KMS-11 (cell line): ENCODE data around the gene DNAJB6.
A peak's percentile ranks its signal among the peaks of the same experiment; 100 is the strongest.

ENCODE experiments used
- H2AFZ ChIP-seq: fragments of 200-600 bp; sonication (generic); 2 replicates; pipeline ENCODE4 v1.6.1; 2016; ENCODE audit warnings: antibody characterized with exemption, mixed run types, low read depth
- H3K27ac ChIP-seq: fragments of 200-600 bp; sonication (generic); 2 replicates; pipeline ENCODE4 v1.6.1; 2016; ENCODE audit warnings: mild to moderate bottlenecking, mixed run types
- H3K27me3 ChIP-seq: fragments of 200-600 bp; sonication (generic); 2 replicates; pipeline ENCODE4 v1.6.1; 2017; ENCODE audit warnings: mild to moderate bottlenecking, low read depth, mixed run types, moderate library complexity; ENCODE audit not compliant: insufficient read depth
- H3K36me3 ChIP-seq: fragments of 200-600 bp; sonication (generic); 2 replicates; pipeline ENCODE4 v1.6.1; 2017; ENCODE audit warnings: mild to moderate bottlenecking, mixed run types; ENCODE audit not compliant: insufficient read depth
- H3K4me1 ChIP-seq: fragments of 200-600 bp; sonication (generic); 2 replicates; pipeline ENCODE4 v1.6.1; 2016; ENCODE audit warnings: mild to moderate bottlenecking, low read depth, mixed run types; ENCODE audit not compliant: poor library complexity, severe bottlenecking
- H3K4me2 ChIP-seq: fragments of 200-600 bp; sonication (generic); 2 replicates; pipeline ENCODE4 v1.7.0; 2016; ENCODE audit warnings: mild to moderate bottlenecking, mixed run types
- H3K4me3 ChIP-seq: fragments of 200-600 bp; sonication (generic); IDR thresholded peaks from 2 replicates; pipeline ENCODE4 v1.6.1; 2017; ENCODE audit warnings: low read depth, low read length, mixed read lengths; ENCODE audit not compliant: insufficient read depth
- H3K79me2 ChIP-seq: fragments of 200-600 bp; sonication (generic); 2 replicates; pipeline ENCODE4 v1.6.1; 2016; ENCODE audit warnings: low read depth, mixed run types; ENCODE audit not compliant: insufficient read depth
- H3K9ac ChIP-seq: fragments of 200-600 bp; sonication (generic); 2 replicates; pipeline ENCODE4 v1.6.1; 2016; ENCODE audit warnings: mild to moderate bottlenecking, mixed run types
- H4K20me1 ChIP-seq: fragments of 200-600 bp; sonication (generic); 2 replicates; pipeline ENCODE4 v1.6.1; 2016; ENCODE audit warnings: mild to moderate bottlenecking, mixed run types; ENCODE audit not compliant: insufficient read depth
- CTCF ChIP-seq: fragments of 200-600 bp; sonication (generic); conservative IDR thresholded peaks from 2 replicates; pipeline ENCODE4 v1.6.1; 2017; ENCODE audit warnings: low read depth, mild to moderate bottlenecking, antibody characterized with exemption, low read length, moderate library complexity, mixed read lengths

The DNAJB6 gene

GRCh38 chr7:157335236-157335635 lies 1.6 kb upstream of the DNAJB6 start:
- no peak for TF ChIP-seq CTCF
- peaks cover 24% of the 10 kb centered on the region for H4K20me1 ChIP-seq
- peaks cover 29% of the 10 kb centered on the region for H3K79me2 ChIP-seq
- no peaks in the 10 kb centered on the region for H3K27me3 ChIP-seq
- no peaks in the 10 kb centered on the region for H3K36me3 ChIP-seq
- no peak overlapping the region for H3K4me3 ChIP-seq
- H3K27ac ChIP-seq, result no peak overlapping the region
- H3K4me2 ChIP-seq, result no peak overlapping the region
- no peak overlapping the region for H3K9ac ChIP-seq
- peaks cover 24% of the 10 kb centered on the region for H3K4me1 ChIP-seq
- no peak overlapping the region for H2AFZ ChIP-seq

GRCh38 chr7:157335991-157336382 lies 817 bp upstream of the DNAJB6 start:
- Histone ChIP-seq H3K4me2 (peak overlapping the region; percentile 77), H3K79me2 (peaks cover 37% of the 10 kb centered on the region), H2AFZ (peak overlapping the region; percentile 93), H4K20me1 (peaks cover 30% of the 10 kb centered on the region), H3K9ac (peak overlapping the region; percentile 58; the same call in 1 of the 2 replicates), H3K27me3 (no peaks in the 10 kb centered on the region), H3K4me3 (no peak overlapping the region), H3K27ac (peak overlapping the region; percentile 42), H3K36me3 (no peaks in the 10 kb centered on the region), H3K4me1 (peaks cover 28% of the 10 kb centered on the region)
- no peak for TF ChIP-seq CTCF

GRCh38 chr7:157337316-157338149 lies 729 bp downstream of the DNAJB6 start:
- H3K36me3 ChIP-seq, result no peaks in the 10 kb centered on the region
- H4K20me1 ChIP-seq, result peaks cover 44% of the 10 kb centered on the region
- H3K4me3 ChIP-seq, result no peak overlapping the region
- H3K4me2 ChIP-seq, result peak overlapping the region; percentile 70
- no peak overlapping the region for H2AFZ ChIP-seq
- peak overlapping the region; percentile 58; the same call in 1 of the 2 replicates for H3K9ac ChIP-seq
- H3K79me2 ChIP-seq, result peaks cover 52% of the 10 kb centered on the region
- H3K27ac ChIP-seq, result peak overlapping the region; percentile 42
- TF ChIP-seq CTCF, result no peak
- H3K4me1 ChIP-seq, result peaks cover 35% of the 10 kb centered on the region
- H3K27me3 ChIP-seq, result no peaks in the 10 kb centered on the region

- Histone ChIP-seq H3K27me3 (no peaks in the 10 kb centered on the region), H4K20me1 (peaks cover 59% of the 10 kb centered on the region), H3K36me3 (no peaks in the 10 kb centered on the region), H3K4me3 (no peak overlapping the region), H3K9ac (no peak overlapping the region), H3K4me1 (peaks cover 43% of the 10 kb centered on the region), H3K27ac (no peak overlapping the region), H3K4me2 (no peak overlapping the region), H3K79me2 (peaks cover 77% of the 10 kb centered on the region), H2AFZ (no peak overlapping the region)
- TF ChIP-seq CTCF, result peak; percentile 98
Observed at GRCh38 chr7:157339777-157340677, 3.2 kb downstream of the DNAJB6 start.
